IMR-90 (cell line): ENCODE data around the gene ADCY2. TPM values are rescaled to one million over a fixed set of nuclear protein-coding genes. Genes with fewer than 3 reads are reported as not detected.

Experiments
- ATAC-seq: fragments of 200-7000 bp; cut with Tn5 transposase; 2 replicates; pipeline ENCODE4 v1.9.1; 2020; ENCODE audit warnings: low read depth, mild to moderate bottlenecking, moderate library complexity
- BruUV-seq: library from RNA; stranded (reverse); fragments of 400-500 nt; replicated peaks from 2 replicates; lab custom pipeline; 2021; lab: Mats Ljungman, UMichigan
- CTCF ChIA-PET: fragments of 300-600 bp; formaldehyde crosslinking; extraction: SDS; loops from one replicate; lab custom pipeline; 2021; ENCODE audit warnings: antibody characterized with exemption; lab: Yijun Ruan, JAX
- POLR2A ChIA-PET: fragments of 300-600 bp; sonication (Branson Sonifier 250); formaldehyde crosslinking; loops from one replicate; lab custom pipeline; 2022; ENCODE audit warnings: antibody characterized with exemption; ENCODE audit not compliant: unreplicated experiment; lab: Charles Lee
- DNase-seq: peaks from one replicate; pipeline ENCODE4 v3.0.0; 2013
- H2AFZ ChIP-seq: replicated peaks from 2 replicates; pipeline ENCODE3; 2013; ENCODE audit warnings: low read length, mild to moderate bottlenecking; ENCODE audit not compliant: poor library complexity
- H2AK5ac ChIP-seq: 2 replicates; pipeline ENCODE4 v1.6.1; 2013; ENCODE audit warnings: low read depth, low read length, inconsistent platforms
- H2AK9ac ChIP-seq: replicated peaks from 2 replicates; pipeline ENCODE3; 2013; ENCODE audit warnings: mild to moderate bottlenecking, low read depth, low read length, moderate library complexity; ENCODE audit not compliant: poor library complexity
- H2BK120ac ChIP-seq: 2 replicates; pipeline ENCODE4 v1.6.1; 2013; ENCODE audit warnings: low read depth, low read length, inconsistent platforms
- H2BK15ac ChIP-seq: 3 replicates; pipeline ENCODE4 v1.6.1; 2013; ENCODE audit warnings: low read depth, low read length, inconsistent platforms
- H2BK20ac ChIP-seq: 2 replicates; pipeline ENCODE4 v1.6.1; 2013; ENCODE audit warnings: low read depth, mild to moderate bottlenecking, inconsistent platforms, low read length, moderate library complexity
- H2BK5ac ChIP-seq: 2 replicates; pipeline ENCODE4 v1.6.1; 2013; ENCODE audit warnings: mild to moderate bottlenecking, low read depth, low read length, inconsistent platforms; ENCODE audit not compliant: poor library complexity, severe bottlenecking
- H3K14ac ChIP-seq: replicated peaks from 2 replicates; pipeline ENCODE4 v1.6.1; 2013; ENCODE audit warnings: low read depth, low read length, inconsistent platforms
- H3K18ac ChIP-seq: 2 replicates; pipeline ENCODE4 v1.6.1; 2013; ENCODE audit warnings: low read depth, low read length, control low read depth
- H3K23ac ChIP-seq: 2 replicates; pipeline ENCODE4 v1.6.1; 2013; ENCODE audit warnings: low read depth, low read length, inconsistent platforms
- H3K27ac ChIP-seq: 2 replicates; pipeline ENCODE4 v1.5.1; 2013; ENCODE audit warnings: mild to moderate bottlenecking, control low read depth, low read length; ENCODE audit not compliant: insufficient read depth
- H3K27me3 ChIP-seq: 2 replicates; pipeline ENCODE4 v1.6.1; 2013; ENCODE audit warnings: low read length; ENCODE audit not compliant: control insufficient read depth, insufficient read depth
- H3K36me3 ChIP-seq: 2 replicates; pipeline ENCODE4 v1.6.1; 2013; ENCODE audit warnings: low read length, mixed read lengths; ENCODE audit not compliant: control insufficient read depth, insufficient read depth
- H3K4ac ChIP-seq: 2 replicates; pipeline ENCODE4 v1.6.1; 2013; ENCODE audit warnings: low read depth, low read length, inconsistent platforms
- H3K4me1 ChIP-seq: 2 replicates; pipeline ENCODE4 v1.6.1; 2013; ENCODE audit warnings: low read length, mixed read lengths; ENCODE audit not compliant: control insufficient read depth, insufficient read depth
- H3K4me2 ChIP-seq: 2 replicates; pipeline ENCODE4 v1.6.1; 2013; ENCODE audit warnings: low read depth, mild to moderate bottlenecking, control low read depth, low read length, moderate library complexity
- H3K4me3 ChIP-seq: 2 replicates; pipeline ENCODE4 v1.5.1; 2013; ENCODE audit warnings: low read depth, mild to moderate bottlenecking, control low read depth, low read length, moderate library complexity; ENCODE audit not compliant: insufficient read depth
- H3K56ac ChIP-seq: 2 replicates; pipeline ENCODE4 v1.6.1; 2013; ENCODE audit warnings: low read length, inconsistent platforms; ENCODE audit not compliant: insufficient read depth; ENCODE audit errors: extremely low read depth
- H3K79me1 ChIP-seq, 2 experiments: 2 replicates each; pipeline ENCODE4 v1.6.1; 2013; ENCODE audit warnings: low read length in 2 of 2, inconsistent platforms in 1 of 2, low read depth in 1 of 2
- H3K9ac ChIP-seq: 2 replicates; pipeline ENCODE4 v1.6.1; 2013; ENCODE audit warnings: low read depth, low read length, control low read depth
- H3K9me1 ChIP-seq: 2 replicates; pipeline ENCODE4 v1.6.1; 2013; ENCODE audit warnings: low read length, inconsistent platforms; ENCODE audit not compliant: insufficient read depth
- H3K9me3 ChIP-seq: 2 replicates; pipeline ENCODE4 v1.6.1; 2013; ENCODE audit warnings: low read length; ENCODE audit not compliant: control insufficient read depth, insufficient read depth
- H4K20me1 ChIP-seq: 2 replicates; pipeline ENCODE4 v1.6.1; 2013; ENCODE audit warnings: low read length, inconsistent platforms; ENCODE audit not compliant: insufficient read depth
- H4K5ac ChIP-seq: 2 replicates; pipeline ENCODE4 v1.6.1; 2013; ENCODE audit warnings: mild to moderate bottlenecking, low read depth, low read length, control low read depth
- H4K8ac ChIP-seq, 2 experiments: 2 replicates each; pipeline ENCODE4 v1.6.1; 2013; ENCODE audit warnings: low read depth in 2 of 2, low read length in 2 of 2, control low read depth in 1 of 2, inconsistent platforms in 1 of 2
- H4K91ac ChIP-seq: 2 replicates; pipeline ENCODE4 v1.6.1; 2013; ENCODE audit warnings: low read depth, low read length, inconsistent platforms; ENCODE audit not compliant: insufficient read depth
- BHLHE40 ChIP-seq: fragments of 150-350 bp; IDR thresholded peaks from 2 replicates; pipeline ENCODE4 v1.6.1; 2016; ENCODE audit warnings: mild to moderate bottlenecking, low read depth, low read length
- CHD1 ChIP-seq: IDR thresholded peaks from 2 replicates; pipeline ENCODE4 v1.6.1; 2012; ENCODE audit warnings: low read depth, low read length, improper control_type of control experiment
- FOS ChIP-seq: fragments of 150-350 bp; IDR thresholded peaks from 2 replicates; pipeline ENCODE4 v1.6.1; 2016; ENCODE audit warnings: low read depth, low read length
- MAFK ChIP-seq: IDR thresholded peaks from 2 replicates; pipeline ENCODE4 v1.6.1; 2012; ENCODE audit warnings: low read depth, low read length, improper control_type of control experiment
- MAZ ChIP-seq: IDR thresholded peaks from 2 replicates; pipeline ENCODE4 v1.6.1; 2012; ENCODE audit warnings: low read depth, mild to moderate bottlenecking, low read length, improper control_type of control experiment, moderate library complexity, borderline replicate concordance
- MXI1 ChIP-seq: IDR thresholded peaks from 2 replicates; pipeline ENCODE4 v1.6.1; 2012; ENCODE audit warnings: low read depth, mild to moderate bottlenecking, low read length, moderate library complexity, borderline replicate concordance
- NFE2L2 ChIP-seq: fragments of 150-350 bp; IDR thresholded peaks from 2 replicates; pipeline ENCODE4 v1.6.1; 2016; ENCODE audit warnings: low read depth, mild to moderate bottlenecking, low read length
- POLR2A ChIP-seq: IDR thresholded peaks from 2 replicates; pipeline ENCODE4 v1.6.1; 2012; ENCODE audit warnings: mild to moderate bottlenecking, low read depth, low read length
- RAD21 ChIP-seq: IDR thresholded peaks from 2 replicates; pipeline ENCODE4 v1.6.1; 2012; ENCODE audit warnings: low read length, improper control_type of control experiment
- RCOR1 ChIP-seq: IDR thresholded peaks from 2 replicates; pipeline ENCODE4 v1.6.1; 2012; ENCODE audit warnings: mild to moderate bottlenecking, low read length, improper control_type of control experiment; ENCODE audit not compliant: insufficient replicate concordance
- RFX5 ChIP-seq: IDR thresholded peaks from 2 replicates; pipeline ENCODE4 v1.8.0; 2012; ENCODE audit warnings: low read depth, mild to moderate bottlenecking, low read length, moderate library complexity
- SMC3 ChIP-seq: fragments of 150-350 bp; IDR thresholded peaks from 2 replicates; pipeline ENCODE4 v1.6.1; 2016; ENCODE audit warnings: low read depth, mild to moderate bottlenecking, antibody characterized with exemption, low read length, moderate library complexity
- dilution Hi-C: fragments of 300-500 bp; cut with HindIII; formaldehyde crosslinking; loops from one replicate; pipeline ENCODE4 v1.14.3; 2018; ENCODE audit warnings: low sequenced_read_pairs; ENCODE audit not compliant: unreplicated experiment
- in situ Hi-C: fragments of 300-500 bp; cut with MboI; formaldehyde crosslinking; loops from 3 replicates; pipeline ENCODE4 v1.14.3; 2019; ENCODE audit warnings: low sequenced_read_pairs, inconsistent platforms, mixed read lengths
- intact Hi-C: fragments of 100-400 bp; cut with micrococcal nuclease; formaldehyde crosslinking; loops from 2 replicates; pipeline ENCODE4 v1.10.0; 2022
- polyA plus RNA-seq, 3 experiments: library from polyadenylated mRNA; depleted of rRNA; stranded (reverse); fragments of >200 nt; gene quantifications; 2 replicates each; pipeline ENCODE4 v1.2.3, GENCODE V29; 2012; ENCODE audit warnings: low replicate concordance in 1 of 3
- total RNA-seq: library from RNA; depleted of rRNA; stranded (reverse); fragments of >200 nt; gene quantifications from 2 replicates; pipeline ENCODE4 v1.2.3, GENCODE V29; 2012
- TF ChIP-seq, protein P1 (sequence below): conservative IDR thresholded peaks from 2 replicates; pipeline ENCODE4 v1.5.1; 2012; ENCODE audit warnings: mild to moderate bottlenecking, low read depth, low read length, improper control_type of control experiment
- TF ChIP-seq, protein P2 (sequence below): fragments of 150-350 bp; IDR thresholded peaks from 2 replicates; pipeline ENCODE4 v1.6.1; 2016; ENCODE audit warnings: low read depth, mild to moderate bottlenecking, low read length, moderate library complexity, borderline replicate concordance
- TF ChIP-seq, protein P3 (sequence below): fragments of 150-350 bp; IDR thresholded peaks from 2 replicates; pipeline ENCODE4 v1.6.1; 2017; ENCODE audit warnings: mild to moderate bottlenecking, antibody characterized with exemption, low read length, low read depth

ADCY2 gene
- total and polyA plus RNA-seq, 2 of the 4 experiments (the other 2 are of a cell fraction) = not detected

DNA sequence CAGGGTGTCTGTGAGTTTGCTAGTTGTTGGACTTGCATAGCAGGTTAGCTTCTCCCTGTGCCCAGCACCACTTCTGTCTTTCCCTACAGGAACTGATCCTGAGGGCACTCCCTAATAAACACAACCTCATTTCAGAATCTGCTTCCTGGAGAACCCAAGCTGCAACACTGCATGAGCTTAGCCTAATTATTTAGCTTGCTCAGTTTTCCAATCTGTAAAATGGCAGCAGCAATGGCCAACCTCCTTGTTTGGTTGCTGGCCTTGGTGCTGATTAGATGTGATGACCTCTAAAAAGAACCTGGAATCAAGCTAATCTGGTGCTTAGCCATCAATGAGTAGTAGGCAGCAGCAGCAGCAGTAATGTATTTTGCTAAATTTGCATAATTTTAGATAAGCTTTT lies 133.9 kb downstream of the ADCY2 start:
- Histone ChIP-seq H2BK15ac (no peak overlapping the region), H4K91ac (no peak overlapping the region), H3K4me3 (no peak overlapping the region), H3K9ac (no peak overlapping the region), H3K27me3 (no peaks in the 10 kb centered on the region), H3K4me2 (no peak overlapping the region), H4K20me1 (no peaks in the 10 kb centered on the region), H2AK9ac (no peak overlapping the region), H3K9me3 (peaks cover 32% of the 10 kb centered on the region), H3K4ac (no peak overlapping the region), H2BK5ac (no peak overlapping the region), H3K14ac (no peak overlapping the region), H3K56ac (no peak overlapping the region), H3K18ac (no peak overlapping the region), H2BK20ac (no peak overlapping the region), H3K23ac (no peak overlapping the region), H3K4me1 (no peaks in the 10 kb centered on the region), H2AFZ (no peak overlapping the region), H2BK120ac (no peak overlapping the region), H3K27ac (no peak overlapping the region), H2AK5ac (no peak overlapping the region), H3K79me1 (no peaks in the 10 kb centered on the region), H4K5ac (no peak overlapping the region), H4K8ac (no peak overlapping the region), H3K36me3 (no peaks in the 10 kb centered on the region), H3K9me1 (no peaks in the 10 kb centered on the region)
- BruUV-seq = no TSS peak
- no peak for DNase-seq
- TF ChIP-seq BHLHE40 = no peak
- TF ChIP-seq MAFK = no peak
- no peak for TF ChIP-seq POLR2A
- no peak for TF ChIP-seq FOS
- TF ChIP-seq, protein P1, sequence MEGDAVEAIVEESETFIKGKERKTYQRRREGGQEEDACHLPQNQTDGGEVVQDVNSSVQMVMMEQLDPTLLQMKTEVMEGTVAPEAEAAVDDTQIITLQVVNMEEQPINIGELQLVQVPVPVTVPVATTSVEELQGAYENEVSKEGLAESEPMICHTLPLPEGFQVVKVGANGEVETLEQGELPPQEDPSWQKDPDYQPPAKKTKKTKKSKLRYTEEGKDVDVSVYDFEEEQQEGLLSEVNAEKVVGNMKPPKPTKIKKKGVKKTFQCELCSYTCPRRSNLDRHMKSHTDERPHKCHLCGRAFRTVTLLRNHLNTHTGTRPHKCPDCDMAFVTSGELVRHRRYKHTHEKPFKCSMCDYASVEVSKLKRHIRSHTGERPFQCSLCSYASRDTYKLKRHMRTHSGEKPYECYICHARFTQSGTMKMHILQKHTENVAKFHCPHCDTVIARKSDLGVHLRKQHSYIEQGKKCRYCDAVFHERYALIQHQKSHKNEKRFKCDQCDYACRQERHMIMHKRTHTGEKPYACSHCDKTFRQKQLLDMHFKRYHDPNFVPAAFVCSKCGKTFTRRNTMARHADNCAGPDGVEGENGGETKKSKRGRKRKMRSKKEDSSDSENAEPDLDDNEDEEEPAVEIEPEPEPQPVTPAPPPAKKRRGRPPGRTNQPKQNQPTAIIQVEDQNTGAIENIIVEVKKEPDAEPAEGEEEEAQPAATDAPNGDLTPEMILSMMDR = no peak
- no peak for TF ChIP-seq CHD1
- TF ChIP-seq, protein P2, sequence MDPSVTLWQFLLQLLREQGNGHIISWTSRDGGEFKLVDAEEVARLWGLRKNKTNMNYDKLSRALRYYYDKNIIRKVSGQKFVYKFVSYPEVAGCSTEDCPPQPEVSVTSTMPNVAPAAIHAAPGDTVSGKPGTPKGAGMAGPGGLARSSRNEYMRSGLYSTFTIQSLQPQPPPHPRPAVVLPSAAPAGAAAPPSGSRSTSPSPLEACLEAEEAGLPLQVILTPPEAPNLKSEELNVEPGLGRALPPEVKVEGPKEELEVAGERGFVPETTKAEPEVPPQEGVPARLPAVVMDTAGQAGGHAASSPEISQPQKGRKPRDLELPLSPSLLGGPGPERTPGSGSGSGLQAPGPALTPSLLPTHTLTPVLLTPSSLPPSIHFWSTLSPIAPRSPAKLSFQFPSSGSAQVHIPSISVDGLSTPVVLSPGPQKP = no peak
- TF ChIP-seq, protein P3, sequence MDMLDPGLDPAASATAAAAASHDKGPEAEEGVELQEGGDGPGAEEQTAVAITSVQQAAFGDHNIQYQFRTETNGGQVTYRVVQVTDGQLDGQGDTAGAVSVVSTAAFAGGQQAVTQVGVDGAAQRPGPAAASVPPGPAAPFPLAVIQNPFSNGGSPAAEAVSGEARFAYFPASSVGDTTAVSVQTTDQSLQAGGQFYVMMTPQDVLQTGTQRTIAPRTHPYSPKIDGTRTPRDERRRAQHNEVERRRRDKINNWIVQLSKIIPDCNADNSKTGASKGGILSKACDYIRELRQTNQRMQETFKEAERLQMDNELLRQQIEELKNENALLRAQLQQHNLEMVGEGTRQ = no peak
- TF ChIP-seq RAD21 = no peak
- TF ChIP-seq SMC3 = no peak
- no peak for TF ChIP-seq RFX5
- no peak for TF ChIP-seq RCOR1
- no peak for TF ChIP-seq MXI1
- TF ChIP-seq MAZ = no peak
- no peak for TF ChIP-seq NFE2L2
- ATAC-seq = no peak
- ChIA-PET POLR2A (interaction anchor here (0.5 kb wide), 1 partner anchor 54 kb away, joined by 3 read pairs; no protein-coding TSS in a partner anchor), CTCF (no interaction called here)
- intact Hi-C loops = no loop called here
- dilution Hi-C loops = no loop called here
- in situ Hi-C loops = no loop called here
